H1 (cell line): Measurements from ENCODE around the gene ZMIZ1. TPM values are rescaled to one million over a fixed set of nuclear protein-coding genes. Genes with fewer than 3 reads are reported as not detected.
A peak's percentile ranks its signal among the peaks of the same experiment; 100 is the strongest.

ENCODE experiments used
- CTCF ChIA-PET: fragments of 300-600 bp; sonication (Branson Sonifier 250); formaldehyde crosslinking; loops from one replicate; lab custom pipeline; 2021; ENCODE audit not compliant: partially characterized antibody; lab: Charles Lee
- POLR2A ChIA-PET: fragments of 300-600 bp; sonication (Branson Sonifier 250); formaldehyde crosslinking; loops from one replicate; lab custom pipeline; 2021; ENCODE audit warnings: inconsistent platforms; ENCODE audit not compliant: partially characterized antibody; lab: Charles Lee
- DNase-seq, 2 experiments: peaks; one replicate each; pipeline versions ENCODE4 v3.0.0 to v3.0.0-alpha.2; 2010 to 2022; ENCODE audit warnings: low spot score in 2 of 2, low read depth in 1 of 2, mixed read lengths in 1 of 2
- FAIRE-seq: peaks from 2 replicates; lab custom pipeline; 2011; peaks lifted over from hg19 to GRCh38; lab: Jason Lieb, UNC
- H2AFZ ChIP-seq: 2 replicates; pipeline ENCODE4 v1.8.1; 2012; ENCODE audit warnings: low read length, inconsistent platforms
- H2AK5ac ChIP-seq: 2 replicates; pipeline ENCODE4 v1.6.1; 2013; ENCODE audit warnings: low read depth, low read length
- H2BK120ac ChIP-seq: replicated peaks from 2 replicates; pipeline ENCODE3; 2013; ENCODE audit warnings: low read depth, low read length, inconsistent platforms
- H2BK12ac ChIP-seq: 2 replicates; pipeline ENCODE4 v1.6.1; 2013; ENCODE audit warnings: low read depth, low read length
- H2BK15ac ChIP-seq: 2 replicates; pipeline ENCODE4 v1.6.1; 2013; ENCODE audit warnings: low read length
- H2BK20ac ChIP-seq: 2 replicates; pipeline ENCODE4 v1.6.1; 2013; ENCODE audit warnings: low read length
- H2BK5ac ChIP-seq: 2 replicates; pipeline ENCODE4 v1.6.1; 2013; ENCODE audit warnings: low read depth, low read length
- H3K14ac ChIP-seq: 2 replicates; pipeline ENCODE4 v1.6.1; 2013; ENCODE audit warnings: inconsistent platforms; ENCODE audit not compliant: insufficient read length
- H3K18ac ChIP-seq: 2 replicates; pipeline ENCODE4 v1.6.1; 2013; ENCODE audit warnings: low read length; ENCODE audit errors: extremely low read depth
- H3K23ac ChIP-seq: 2 replicates; pipeline ENCODE4 v1.6.1; 2013; ENCODE audit warnings: inconsistent platforms; ENCODE audit not compliant: insufficient read length
- H3K23me2 ChIP-seq: 2 replicates; pipeline ENCODE4 v1.6.1; 2013; ENCODE audit warnings: low read depth, low read length
- H3K27ac ChIP-seq: 2 replicates; pipeline ENCODE4 v1.6.1; 2011; ENCODE audit warnings: low read depth, low read length, inconsistent platforms
- H3K27me3 ChIP-seq, 4 experiments: replicated peaks in 1 of 4; 1 replicate in 1 of 4; 2 replicates in 3 of 4; pipeline versions ENCODE4 v1.6.1 to v1.8.1; 2011 to 2013; ENCODE audit warnings: low read length in 3 of 4, mild to moderate bottlenecking in 3 of 4, inconsistent platforms in 2 of 4, mixed read lengths in 2 of 4, moderate library complexity in 1 of 4; ENCODE audit not compliant: control insufficient read depth in 3 of 4, insufficient read depth in 3 of 4; ENCODE audit errors: extremely low read depth in 1 of 4
- H3K36me3 ChIP-seq, 4 experiments: 2 replicates each; pipeline versions ENCODE4 v1.6.1 to v1.8.1; 2011 to 2013; ENCODE audit warnings: mild to moderate bottlenecking in 4 of 4, low read length in 3 of 4, moderate library complexity in 2 of 4, control low read depth in 1 of 4, inconsistent platforms in 1 of 4; ENCODE audit not compliant: insufficient read depth in 4 of 4, control insufficient read depth in 2 of 4
- H3K4ac ChIP-seq: replicated peaks from 2 replicates; pipeline ENCODE3; 2013; ENCODE audit warnings: low read length, low read depth, mixed read lengths, inconsistent platforms; ENCODE audit not compliant: insufficient read length
- H3K4me1 ChIP-seq, 4 experiments: replicated peaks in 1 of 4; 1 replicate in 1 of 4; 2 replicates in 3 of 4; pipeline versions ENCODE4 v1.6.1 to v1.8.1; 2011 to 2013; ENCODE audit warnings: low read length in 3 of 4, inconsistent platforms in 2 of 4, mixed read lengths in 1 of 4; ENCODE audit not compliant: insufficient read depth in 4 of 4, control insufficient read depth in 3 of 4
- H3K4me2 ChIP-seq, 2 experiments: 2 replicates each; pipeline versions ENCODE4 v1.6.1 to v1.8.1; 2011 to 2013; ENCODE audit warnings: low read depth in 2 of 2, low read length in 2 of 2, control low read depth in 1 of 2, inconsistent platforms in 1 of 2, mild to moderate bottlenecking in 1 of 2; ENCODE audit not compliant: insufficient read depth in 1 of 2
- H3K4me3 ChIP-seq, 4 experiments: fragments of 200-600, 300-600 bp in 1 of 4; sonication (generic), shearing (Covaris generic), sonication (Bioruptor Twin) in 1 of 4; 2 replicates each; pipeline versions ENCODE4 v1.5.1 to v1.8.1; 2011 to 2016; ENCODE audit warnings: low read length in 4 of 4, low read depth in 3 of 4, control low read depth in 2 of 4, inconsistent platforms in 2 of 4, mild to moderate bottlenecking in 2 of 4, mixed read lengths in 1 of 4, moderate library complexity in 1 of 4; ENCODE audit not compliant: insufficient read depth in 2 of 4; ENCODE audit errors: extremely low read depth in 1 of 4
- H3K56ac ChIP-seq: replicated peaks from 2 replicates; pipeline ENCODE3; 2013; ENCODE audit warnings: low read depth, mild to moderate bottlenecking, mixed read lengths, low read length, inconsistent platforms; ENCODE audit not compliant: insufficient read length
- H3K79me1 ChIP-seq: 2 replicates; pipeline ENCODE4 v1.6.1; 2013; ENCODE audit warnings: low read depth, low read length, control low read depth
- H3K79me2 ChIP-seq, 2 experiments: 2 replicates each; pipeline versions ENCODE4 v1.6.1 to v1.8.1; 2012 to 2013; ENCODE audit warnings: low read length in 2 of 2, mild to moderate bottlenecking in 2 of 2, inconsistent platforms in 1 of 2; ENCODE audit not compliant: insufficient read depth in 2 of 2, control insufficient read depth in 1 of 2
- H3K9ac ChIP-seq, 4 experiments: replicated peaks in 1 of 4; 1 replicate in 1 of 4; 2 replicates in 3 of 4; pipeline versions ENCODE4 v1.6.1 to v1.8.1; 2011 to 2013; ENCODE audit warnings: low read depth in 3 of 4, low read length in 3 of 4, control low read depth in 2 of 4, mild to moderate bottlenecking in 2 of 4, moderate library complexity in 2 of 4, inconsistent platforms in 1 of 4; ENCODE audit errors: extremely low read depth in 1 of 4
- H3K9me3 ChIP-seq, 2 experiments: 2 replicates each; pipeline versions ENCODE4 v1.6.1 to v1.8.1; 2012 to 2013; ENCODE audit warnings: mild to moderate bottlenecking in 2 of 2, moderate library complexity in 2 of 2, control low read depth in 1 of 2, inconsistent platforms in 1 of 2, low read depth in 1 of 2, low read length in 1 of 2, mixed read lengths in 1 of 2; ENCODE audit not compliant: insufficient read depth in 2 of 2
- H4K20me1 ChIP-seq, 2 experiments: replicated peaks in 1 of 2; 2 replicates each; pipeline versions ENCODE3 to v1.8.1; 2011 to 2013; ENCODE audit warnings: inconsistent platforms in 2 of 2, low read length in 2 of 2, mild to moderate bottlenecking in 1 of 2; ENCODE audit not compliant: insufficient read depth in 2 of 2, control insufficient read depth in 1 of 2
- H4K5ac ChIP-seq: 2 replicates; pipeline ENCODE4 v1.6.1; 2013; ENCODE audit warnings: low read length, low read depth, mixed read lengths, inconsistent platforms; ENCODE audit not compliant: insufficient read length
- H4K8ac ChIP-seq: 2 replicates; pipeline ENCODE4 v1.8.0; 2013; ENCODE audit warnings: mild to moderate bottlenecking, moderate library complexity, low read length, inconsistent platforms; ENCODE audit not compliant: insufficient read depth; ENCODE audit errors: extremely low read depth
- H4K91ac ChIP-seq: replicated peaks from 2 replicates; pipeline ENCODE3; 2013; ENCODE audit warnings: low read length, mixed read lengths, inconsistent platforms; ENCODE audit not compliant: insufficient read length
- CBX8 ChIP-seq: fragments of 300-800, 300-1000 bp; sonication (generic); IDR thresholded peaks from 2 replicates; pipeline ENCODE4 v1.7.1; 2016; ENCODE audit warnings: low read depth, low read length, borderline replicate concordance
- GABPA ChIP-seq: IDR thresholded peaks from 2 replicates; pipeline ENCODE4 v1.6.1; 2011; ENCODE audit warnings: mild to moderate bottlenecking, low read length, moderate library complexity, borderline replicate concordance; ENCODE audit not compliant: insufficient read depth
- NANOG ChIP-seq: IDR thresholded peaks from 2 replicates; pipeline ENCODE4 v1.6.1; 2011; ENCODE audit warnings: low read length, low read depth, mild to moderate bottlenecking, inconsistent platforms; ENCODE audit not compliant: insufficient read depth, poor library complexity, severe bottlenecking
- RFX5 ChIP-seq: IDR thresholded peaks from 2 replicates; pipeline ENCODE4 v1.6.1; 2011; ENCODE audit warnings: low read depth, low read length, improper control_type of control experiment, borderline replicate concordance
- RXRA ChIP-seq: IDR thresholded peaks from 2 replicates; pipeline ENCODE4 v1.6.1; 2011; ENCODE audit warnings: low read depth, mild to moderate bottlenecking, low read length, moderate library complexity; ENCODE audit not compliant: insufficient read depth
- SAP30 ChIP-seq: fragments of 300-600 bp; sonication (generic); IDR thresholded peaks from 2 replicates; pipeline ENCODE4 v1.7.1; 2012; ENCODE audit warnings: low read length, moderate library complexity, mild to moderate bottlenecking, inconsistent platforms; ENCODE audit not compliant: insufficient read depth, insufficient replicate concordance
- SIN3A ChIP-seq, 2 experiments: IDR thresholded peaks in 1 of 2; conservative IDR thresholded peaks in 1 of 2; 2 replicates each; pipeline ENCODE4 v1.6.1; 2011 to 2012; ENCODE audit warnings: low read length in 2 of 2, improper control_type of control experiment in 1 of 2, low read depth in 1 of 2, mild to moderate bottlenecking in 1 of 2
- SIRT6 ChIP-seq: IDR thresholded peaks from one replicate; pipeline ENCODE4 v1.7.1; 2012; ENCODE audit warnings: low read length, inconsistent platforms
- WGBS, 2 experiments: shearing (Covaris generic) in 1 of 2; methylation state at CpG; one replicate each; pipeline versions ENCODE4 v1.1.6 to v1.1.7; 2013 to 2015; ENCODE audit warnings: low lambda C conversion rate in 2 of 2, mixed read lengths in 2 of 2, inconsistent platforms in 1 of 2, low coverage in 1 of 2, missing lambda C conversion rate in 1 of 2; ENCODE audit not compliant: insufficient replicate concordance in 2 of 2, insufficient coverage in 1 of 2, insufficient read length in 1 of 2; ENCODE audit errors: extremely low coverage in 1 of 2, missing lambda C conversion rate in 1 of 2; 5-methylcytosine and 5-hydroxymethylcytosine counted together
- polyA plus RNA-seq, 7 experiments: library from polyadenylated mRNA; depleted of rRNA in 3 of 7; stranded (reverse) in 5 of 7; unstranded in 2 of 7; fragments of >200 nt in 5 of 7; fragments of 200-250 nt in 2 of 7; gene quantifications; 1 replicate in 5 of 7; 2 replicates in 1 of 7; 4 replicates in 1 of 7; pipeline versions ENCODE4 v1.2.1 to v1.2.3, GENCODE V29; 2011 to 2013; ENCODE audit warnings: missing spikeins in 2 of 7, mixed read lengths in 2 of 7
- total RNA-seq: library from RNA; stranded (reverse); fragmentation: NEBNext Ultra II Directional; extraction: Animal tissue kit (Norgen Biotek cat#: 25700); gene quantifications from 2 replicates; pipeline ENCODE4 v1.2.1, GENCODE V29; 2021
- TF ChIP-seq, protein P1 (sequence below): IDR thresholded peaks from 2 replicates; pipeline ENCODE4 v1.6.1; 2012; ENCODE audit warnings: inconsistent platforms

ZMIZ1 gene
- total and polyA plus RNA-seq, 2 of the 8 experiments (the other 6 are each of a cell fraction or from before 2014, with no cell fraction given) = 8.1 to 28.0 TPM

DNA sequence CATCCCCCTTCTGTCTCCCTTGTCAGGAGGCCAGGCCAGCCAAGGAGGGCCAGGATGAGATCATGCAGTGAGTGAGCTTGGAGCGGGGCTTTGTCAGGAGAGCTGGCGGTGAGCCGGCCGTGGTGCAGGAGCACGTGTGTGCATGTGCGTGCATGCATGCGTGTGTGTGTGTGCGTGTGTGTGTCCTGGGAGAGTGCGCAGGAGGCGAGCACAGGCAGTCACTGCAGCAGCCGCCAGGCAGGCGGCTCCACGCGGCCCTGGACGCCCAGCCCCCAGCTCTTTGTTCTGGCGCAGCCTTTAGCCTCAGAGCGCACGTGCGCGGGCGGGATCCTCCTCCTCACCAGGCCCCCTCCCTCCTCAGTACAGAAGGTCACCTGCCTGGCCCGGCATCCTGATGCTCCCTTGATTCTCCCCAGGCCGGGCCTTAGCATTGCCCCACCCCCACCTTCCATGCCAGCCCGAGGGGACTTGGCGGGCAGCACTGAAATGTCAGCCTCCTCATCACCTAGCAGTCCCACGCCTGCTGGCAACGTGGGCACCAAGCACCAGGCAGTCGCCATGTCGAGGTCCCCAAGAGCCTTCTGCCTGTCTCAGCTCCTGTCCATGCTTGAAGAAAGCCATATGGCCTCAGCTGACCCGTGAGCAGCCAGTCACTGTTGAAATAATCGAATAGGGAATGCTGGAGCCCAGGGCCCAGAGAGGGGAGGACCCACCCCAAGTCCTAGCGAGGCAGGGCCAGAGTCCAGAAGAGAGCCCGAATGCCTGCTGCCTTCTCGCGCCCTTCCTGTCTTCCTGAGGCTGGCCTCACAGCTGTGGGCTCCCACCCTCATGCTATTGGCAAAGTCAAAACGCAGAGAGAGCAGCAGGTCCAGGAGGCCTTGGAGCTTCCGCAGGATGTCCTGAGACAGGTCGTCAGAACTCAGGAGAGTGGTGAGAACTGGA is 152.6 kb downstream of the ZMIZ1 start:
- peak overlapping the region; percentile 88 for H4K8ac ChIP-seq
- 79% methylated on average over 37 of the region's 38 CpGs; no CpG with 5 or more reads in 1 of the 2 experiments for WGBS, 2 experiments
- peak overlapping the region; percentile 99 for H3K4ac ChIP-seq
- peak overlapping the region; percentile 63 for H4K91ac ChIP-seq
- H3K79me1 ChIP-seq = peaks cover 11% of the 10 kb centered on the region
- CTCF ChIA-PET = interaction anchor here (0.6 to 1.8 kb wide), 6 partner anchors 9 to 960 kb away, joined by 3 to 8 read pairs (median 4); no protein-coding TSS in a partner anchor
- H2BK120ac ChIP-seq = no peak overlapping the region
- H3K18ac ChIP-seq = peak overlapping the region; percentile 89
- no peaks in the 10 kb centered on the region for H3K79me2 ChIP-seq
- peaks cover 0 to 11% (median 3%) of the 10 kb centered on the region in 4 experiments; a peak in 5 of 8 replicates for H3K36me3 ChIP-seq
- H3K9me3 ChIP-seq = no peaks in the 10 kb centered on the region
- H4K20me1 ChIP-seq = peaks cover 2 to 4% of the 10 kb centered on the region in 2 experiments
- peak overlapping the region in 3 of 4 experiments; percentile 1 to 61 (median 45); a peak in 4 of 7 replicates for H3K9ac ChIP-seq
- no peak for FAIRE-seq
- no peak overlapping the region; the same call in 1 of the 2 replicates for H3K27ac ChIP-seq
- H3K4me3 ChIP-seq = no peak overlapping the region
- no peak overlapping the region for H2AFZ ChIP-seq
- H4K5ac ChIP-seq = peak overlapping the region; percentile 47
- no peaks in the 10 kb centered on the region; a peak in 1 of 7 replicates for H3K27me3 ChIP-seq
- H2BK20ac ChIP-seq = peak overlapping the region; percentile 18; the same call in 1 of the 2 replicates
- no peak overlapping the region for H3K23ac ChIP-seq
- H3K4me2 ChIP-seq = peak overlapping the region; percentile 33 to 41; a peak in 2 of 4 replicates
- H2BK12ac ChIP-seq = peak overlapping the region; percentile 91; the same call in 1 of the 2 replicates
- DNase-seq = no peak
- H2BK15ac ChIP-seq = peak overlapping the region; percentile 100
- peak overlapping the region; percentile 60 for H2BK5ac ChIP-seq
- H3K23me2 ChIP-seq = no peaks in the 10 kb centered on the region; the same call in 1 of the 2 replicates
- no peak overlapping the region for H3K56ac ChIP-seq
- peaks cover 4 to 39% (median 34%) of the 10 kb centered on the region in 4 experiments for H3K4me1 ChIP-seq
- POLR2A ChIA-PET = interaction anchor here (0.6 to 2.0 kb wide), 4 partner anchors 8 to 398 kb away, joined by 3 to 9 read pairs (median 5); no protein-coding TSS in a partner anchor
- H2AK5ac ChIP-seq = peak overlapping the region; percentile 100
- H3K14ac ChIP-seq = peak overlapping the region; percentile 72
- TF ChIP-seq, protein P1, sequence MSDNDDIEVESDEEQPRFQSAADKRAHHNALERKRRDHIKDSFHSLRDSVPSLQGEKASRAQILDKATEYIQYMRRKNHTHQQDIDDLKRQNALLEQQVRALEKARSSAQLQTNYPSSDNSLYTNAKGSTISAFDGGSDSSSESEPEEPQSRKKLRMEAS = peak; percentile 94
- TF ChIP-seq SIRT6 = no peak
- 0 out of 4 replicates have a peak, but pooled peaks of 1 of the 2 experiments have one; percentile 18 for TF ChIP-seq SIN3A (conservative IDR thresholded peaks at IDR 0.05 in 1 of 2, IDR thresholded peaks at IDR 0.05 in 1 of 2; ENCODE audit: low read depth in 1 of 2, low read length in 2 of 2)
- TF ChIP-seq GABPA = no peak
- no peak for TF ChIP-seq NANOG
- TF ChIP-seq SAP30 = no peak
- no peak for TF ChIP-seq CBX8
- no peak for TF ChIP-seq RXRA
- TF ChIP-seq RFX5 = no peak
